Measurements from ENCODE around the gene RAB8B. TPM values are rescaled to one million over a fixed set of nuclear protein-coding genes. Genes with fewer than 3 reads are reported as not detected.

Gene RAB8B
- total and polyA plus RNA-seq, 10 of the 15 experiments (the other 5 are each of a cell fraction or from before 2014, with no cell fraction given) = 17.8 to 104 (median 65.1) TPM

DNA sequence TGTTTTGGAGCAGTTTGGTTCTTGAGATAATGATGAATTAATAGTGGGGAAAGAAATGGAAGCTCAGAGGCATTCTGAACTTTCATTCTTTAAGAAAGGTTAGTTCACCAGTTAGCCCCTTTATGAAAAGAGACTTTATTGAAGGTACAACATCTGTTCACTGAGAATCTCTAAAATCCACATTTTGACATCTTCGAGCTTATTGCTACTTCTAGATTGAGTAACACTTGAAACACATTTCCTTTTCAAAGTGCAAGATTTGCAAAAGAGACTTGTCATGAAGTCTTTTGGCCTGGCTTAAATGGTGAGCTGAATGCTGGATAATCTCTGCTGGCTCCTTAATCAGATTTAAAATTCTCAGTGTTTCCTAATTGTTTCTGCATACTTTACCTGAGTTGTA lies 42.3 kb downstream of the RAB8B start:
- Histone ChIP-seq H3K36me3 (ENCODE audit: control insufficient read depth in 2 of 2, insufficient read depth in 2 of 2, low read length in 1 of 2) (no peaks in the 10 kb centered on the region; a peak in 3 of 4 replicates), H4K20me1 (ENCODE audit: control insufficient read depth, insufficient read depth) (no peaks in the 10 kb centered on the region), H3K27me3 (replicated peaks in 1 of 2; ENCODE audit: control insufficient read depth in 2 of 2, insufficient read depth in 2 of 2, low read length in 1 of 2) (no peaks in the 10 kb centered on the region), H3K9ac (ENCODE audit: control insufficient read depth, insufficient read depth, low read length) (no peak overlapping the region), H3K9me3 (replicated peaks; ENCODE audit: control insufficient read depth, insufficient read depth, low read length) (no peaks in the 10 kb centered on the region), H2AFZ (ENCODE audit: control insufficient read depth, low read depth, low read length) (no peak overlapping the region), H3K4me3 (no peak overlapping the region), H3K27ac (ENCODE audit: control insufficient read depth, insufficient read depth) (no peak overlapping the region), H3K4me2 (ENCODE audit: control insufficient read depth, insufficient read depth) (0 out of 2 replicates have a peak overlapping the region, but pooled peaks have one; percentile 13), H3K79me2 (ENCODE audit: control insufficient read depth, insufficient read depth, low read length) (peaks cover 34% of the 10 kb centered on the region), H3K4me1 (ENCODE audit: control insufficient read depth, insufficient read depth, low read length) (peaks cover 19% of the 10 kb centered on the region)
- FAIRE-seq (peak; percentile 47), ATAC-seq (no peak), DNase-seq (ENCODE audit: low read depth, low spot score) (no peak)
- intact Hi-C loops (cut with micrococcal nuclease; ENCODE audit: unreplicated experiment) (no loop called here), in situ Hi-C loops (cut with MboI) (no loop called here)
- BruUV-seq (replicated peaks) = no TSS peak
- SMC1A ChIA-PET (ENCODE audit: uncharacterized antibody, unreplicated experiment) = interaction anchor here (0.7 to 8.2 kb wide), 20 partner anchors 7 to 184 kb away, joined by 3 to 88 read pairs (median 4); partner anchors contain the start of gene RPS27L
- RAD21 ChIA-PET (ENCODE audit: unreplicated experiment) = interaction anchor here (0.5 to 4.9 kb wide), 9 partner anchors 12 to 192 kb away, joined by 3 to 38 read pairs (median 3); partner anchors contain the start of genes APH1B and RPS27L
- 0% methylated on average over 1 of the region's 1 CpG for WGBS (ENCODE audit: insufficient coverage, insufficient replicate concordance, low lambda C conversion rate, missing lambda C conversion rate)
- CTCF ChIA-PET = interaction anchor here (0.9 to 2.4 kb wide), 10 partner anchors 14 to 184 kb away, joined by 3 to 8 read pairs (median 4); no protein-coding TSS in a partner anchor
- POLR2A ChIA-PET = interaction anchor here (0.6 to 2.5 kb wide), 5 partner anchors 10 to 39 kb away, joined by 3 to 16 read pairs (median 4); no protein-coding TSS in a partner anchor
- TF ChIP-seq ZBTB11 (CRISPR knock-in tag; IDR thresholded peaks at IDR 0.05) (no peak), IKZF1 (conservative IDR thresholded peaks at IDR 0.05) (no peak), SKIL (IDR thresholded peaks at IDR 0.05; ENCODE audit: low read depth, poor library complexity, severe bottlenecking) (no peak), ATF2 (IDR thresholded peaks at IDR 0.05; ENCODE audit: low read length) (no peak), CHD4 (IDR thresholded peaks at IDR 0.05) (no peak), MEF2A (IDR thresholded peaks at IDR 0.05; ENCODE audit: insufficient read depth, low read depth, low read length) (no peak), JUND (IDR thresholded peaks at IDR 0.05; ENCODE audit: low read depth, low read length) (no peak), KDM1A (IDR thresholded peaks at IDR 0.05; ENCODE audit: borderline replicate concordance) (no peak), IKZF2 (IDR thresholded peaks at IDR 0.05) (no peak), ZNF24 (IDR thresholded peaks at IDR 0.05) (no peak)

All from GM12878 (cell line).